ENCODE results near the gene FSIP2. TPM values are rescaled to one million over a fixed set of nuclear protein-coding genes. Genes with fewer than 3 reads are reported as not detected.

FSIP2 gene, protein sequence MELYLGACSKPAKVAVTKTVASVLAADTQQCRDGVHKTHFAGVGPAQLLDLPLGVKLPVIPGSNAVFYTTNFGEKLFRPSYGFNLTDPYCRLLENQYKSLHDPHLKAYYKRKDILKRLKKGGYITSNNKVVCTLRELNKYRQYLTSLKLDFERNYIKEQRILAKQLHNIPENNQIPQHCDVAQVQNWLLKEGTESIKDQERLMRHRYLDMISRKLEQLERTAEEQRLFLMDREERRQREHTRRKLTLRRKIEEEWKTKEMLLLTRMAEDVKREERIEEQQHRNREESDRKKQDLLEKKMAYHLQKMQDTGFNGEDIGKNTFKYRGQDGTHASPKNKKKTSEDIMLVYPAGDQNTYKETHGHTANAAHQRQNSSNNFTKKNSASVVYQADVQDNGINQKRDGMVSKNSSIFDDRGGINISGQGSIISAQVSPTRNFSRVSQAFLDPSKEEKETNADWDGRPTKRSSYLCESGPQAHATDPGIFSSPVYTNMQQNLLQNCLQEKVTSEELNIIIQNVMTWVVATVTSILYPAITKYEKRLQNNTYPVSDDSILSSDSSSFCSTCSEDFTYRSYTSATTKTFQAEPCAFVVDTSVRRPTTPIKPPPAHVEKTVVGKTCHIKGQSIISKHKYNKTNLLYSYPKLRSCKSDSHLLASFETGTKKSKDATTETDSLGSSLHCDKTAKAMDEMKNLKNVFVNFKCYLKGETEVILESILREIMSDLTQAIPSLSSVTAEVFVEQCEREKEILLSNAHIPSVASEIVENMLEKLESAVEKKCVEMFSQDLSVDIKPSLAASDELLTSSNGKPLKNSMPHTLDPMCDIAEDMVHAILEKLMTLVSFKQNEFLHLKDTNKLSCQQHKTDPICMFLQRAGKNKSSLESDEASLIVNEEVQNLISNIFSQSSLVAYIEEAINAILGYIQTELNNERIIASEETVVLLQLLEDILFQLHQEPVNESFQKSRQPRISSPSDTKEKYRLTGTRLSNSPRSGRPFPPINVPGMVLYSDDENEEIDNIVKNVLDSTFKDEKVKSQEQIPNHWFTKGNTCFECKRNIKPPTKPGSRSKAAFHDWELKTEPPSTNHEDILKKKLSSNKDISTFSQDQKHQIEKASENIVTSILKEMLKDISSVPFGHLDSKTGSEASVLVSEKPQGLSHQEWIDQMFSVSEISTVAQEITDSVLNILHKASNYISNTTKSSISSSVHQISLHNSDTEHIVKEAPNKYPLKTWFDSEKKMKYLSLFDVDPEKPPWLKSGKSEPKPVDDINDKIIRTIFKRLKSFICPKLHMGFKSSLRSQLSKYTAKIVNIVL (N-terminal part only)
- total RNA-seq (not detected), polyA plus RNA-seq (not detected)

DNA sequence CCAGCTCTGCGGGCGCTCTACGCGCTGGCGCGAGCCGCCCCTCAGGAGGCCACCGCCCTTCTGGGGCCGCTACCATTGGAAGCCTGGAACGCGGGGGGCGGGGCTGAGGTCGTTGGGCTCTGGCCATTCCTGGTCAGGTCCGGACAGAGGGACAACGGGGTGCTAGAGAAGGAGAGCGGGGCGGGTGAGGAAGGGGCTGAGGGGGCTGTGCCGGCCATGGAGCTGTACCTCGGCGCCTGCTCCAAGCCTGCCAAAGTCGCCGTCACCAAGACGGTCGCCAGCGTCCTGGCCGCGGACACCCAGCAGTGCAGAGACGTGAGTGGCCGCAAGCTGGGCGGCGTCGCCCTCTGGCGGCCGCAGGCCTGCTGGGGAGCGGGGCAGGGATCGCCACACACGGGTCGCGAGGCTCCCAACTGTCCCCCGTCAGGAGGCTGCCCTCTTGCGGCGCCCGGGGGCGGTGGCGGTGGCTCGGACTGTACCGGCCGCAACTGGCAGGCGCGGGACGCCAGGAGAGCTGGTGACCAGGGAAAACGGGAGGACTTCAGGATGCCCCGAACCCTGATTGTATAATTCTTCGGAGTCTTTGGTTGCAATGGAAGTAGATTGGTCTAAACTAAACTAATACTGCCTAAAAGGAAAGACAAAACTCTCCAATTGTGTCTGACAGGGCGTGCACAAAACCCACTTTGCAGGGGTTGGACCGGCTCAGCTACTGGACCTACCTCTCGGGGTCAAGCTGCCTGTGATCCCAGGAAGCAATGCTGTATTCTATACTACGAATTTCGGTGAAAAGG lies at the start of gene FSIP2:
FSIP2 (plus strand) TSS at position 126 of the 794 bp plus-strand sequence; CDS start at position 217, 91 bp downstream.
- Histone ChIP-seq H3K9me3 (ENCODE audit: low read length) (no peaks in the 10 kb centered on the region), H3K36me3 (ENCODE audit: insufficient read depth, low read length) (no peaks in the 10 kb centered on the region), H3K4me3 (ENCODE audit: low read length) (no peak within 1 kb of the TSS), H3K27me3 (ENCODE audit: insufficient read depth, low read length, poor library complexity, severe bottlenecking) (no peaks in the 10 kb centered on the region), H3K27ac (ENCODE audit: low read depth, low read length) (no peak within 1 kb of the TSS), H3K4me1 (ENCODE audit: insufficient read depth, low read length) (no peaks in the 10 kb centered on the region)
- DNase-seq, result peak in 1 of 5 donors; percentile 41
- Mint-ChIP-seq H3K27me3 (peaks cover 2 to 3% of the 10 kb centered on the region in 2 donors), H3K27ac (no peak within 1 kb of the TSS), H3K4me3 (no peak within 1 kb of the TSS), H3K9me3 (peaks cover 10 to 37% (median 26%) of the 10 kb centered on the region in 5 donors), H3K4me1 (no peaks in the 10 kb centered on the region), H3K36me3 (no peaks in the 10 kb centered on the region)
- POLR2A ChIA-PET, result no interaction called here
- CTCF ChIA-PET, result interaction anchor here (1.2 kb wide), 1 partner anchor 11 kb away, joined by 3 read pairs; no protein-coding TSS in a partner anchor

DNA sequence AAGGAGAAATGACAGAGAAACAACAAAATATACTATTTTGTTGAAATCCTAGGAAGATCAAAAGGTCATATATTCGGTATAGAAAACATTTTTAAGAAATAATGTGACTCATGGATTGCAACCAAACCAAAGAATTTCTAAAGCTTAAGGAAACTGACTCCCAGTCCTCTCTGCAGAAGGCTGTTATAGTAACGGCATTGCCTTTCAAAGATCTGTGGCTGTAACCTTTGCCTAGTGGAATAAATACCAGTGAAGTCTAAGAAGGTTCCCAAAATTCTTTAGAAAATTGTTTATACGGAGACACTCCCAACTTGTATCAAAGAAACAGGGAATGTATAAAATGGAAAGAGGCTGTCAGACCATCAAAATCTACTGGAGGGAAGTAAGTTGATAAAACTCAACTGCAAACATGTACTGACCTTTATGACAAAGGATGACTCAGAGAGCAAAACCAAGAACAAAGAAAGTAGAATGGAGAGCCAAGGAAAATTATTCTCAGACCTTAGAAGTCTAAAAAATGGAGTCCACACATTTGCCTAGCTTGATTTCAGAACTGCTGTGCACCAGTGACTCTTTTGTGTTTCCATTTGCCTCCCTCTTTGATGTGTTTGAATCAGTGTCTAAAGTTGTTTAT lies 48.6 kb upstream of the FSIP2 start:
- Histone ChIP-seq H3K27ac (ENCODE audit: low read depth, low read length) (no peak overlapping the region), H3K4me1 (ENCODE audit: insufficient read depth, low read length) (no peaks in the 10 kb centered on the region), H3K36me3 (ENCODE audit: insufficient read depth, low read length) (no peaks in the 10 kb centered on the region), H3K27me3 (ENCODE audit: insufficient read depth, low read length, poor library complexity, severe bottlenecking) (no peaks in the 10 kb centered on the region), H3K9me3 (ENCODE audit: low read length) (no peaks in the 10 kb centered on the region), H3K4me3 (ENCODE audit: low read length) (no peak overlapping the region)
- POLR2A ChIA-PET, result no interaction called here
- Mint-ChIP-seq H3K36me3 (no peaks in the 10 kb centered on the region), H3K4me3 (no peak overlapping the region), H3K4me1 (no peaks in the 10 kb centered on the region), H3K9me3 (peaks cover 3 to 13% (median 5%) of the 10 kb centered on the region in 5 donors), H3K27ac (no peak overlapping the region), H3K27me3 (no peaks in the 10 kb centered on the region)
- CTCF ChIA-PET, result no interaction called here
- no peak for DNase-seq

DNA sequence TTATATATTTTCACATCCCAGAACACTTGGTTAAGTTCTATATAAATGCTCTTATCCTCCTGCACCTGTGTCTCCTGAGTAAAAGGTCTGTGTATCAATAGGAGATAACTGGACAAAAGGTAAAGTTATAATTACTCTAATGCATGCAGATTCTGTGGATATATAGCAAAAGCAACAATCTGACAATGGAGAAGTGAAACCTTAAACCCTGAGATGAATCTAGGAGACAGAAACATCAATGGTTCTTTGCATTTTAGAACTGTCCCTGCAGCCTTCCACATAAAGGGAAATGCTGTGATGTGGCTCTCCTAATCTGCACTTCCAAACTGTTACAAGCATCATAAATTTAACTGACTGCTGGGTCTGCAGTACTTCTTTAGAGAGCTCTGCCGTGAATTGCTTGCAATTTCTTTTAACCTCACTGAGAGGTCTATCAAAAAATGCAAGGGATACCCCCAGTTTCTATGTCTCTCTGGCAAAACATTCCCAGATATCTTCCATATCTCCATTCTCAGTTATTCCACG lies 42.8 kb upstream of the FSIP2 start:
- H3K36me3 ChIP-seq (ENCODE audit: insufficient read depth, low read length), result no peaks in the 10 kb centered on the region
- Mint-ChIP-seq H3K9me3 (peaks cover 0 to 8% (median 0%) of the 10 kb centered on the region in 5 donors), H3K27me3 (no peaks in the 10 kb centered on the region), H3K4me1 (no peaks in the 10 kb centered on the region), H3K4me3 (no peak overlapping the region), H3K27ac (no peak overlapping the region), H3K36me3 (no peaks in the 10 kb centered on the region)
- no peaks in the 10 kb centered on the region for H3K27me3 ChIP-seq (ENCODE audit: insufficient read depth, low read length, poor library complexity, severe bottlenecking)
- H3K27ac ChIP-seq (ENCODE audit: low read depth, low read length), result no peak overlapping the region
- no peaks in the 10 kb centered on the region for H3K4me1 ChIP-seq (ENCODE audit: insufficient read depth, low read length)
- H3K9me3 ChIP-seq (ENCODE audit: low read length), result no peaks in the 10 kb centered on the region
- no peak for DNase-seq
- ChIA-PET POLR2A (no interaction called here), CTCF (no interaction called here)
- H3K4me3 ChIP-seq (ENCODE audit: low read length), result no peak overlapping the region

DNA sequence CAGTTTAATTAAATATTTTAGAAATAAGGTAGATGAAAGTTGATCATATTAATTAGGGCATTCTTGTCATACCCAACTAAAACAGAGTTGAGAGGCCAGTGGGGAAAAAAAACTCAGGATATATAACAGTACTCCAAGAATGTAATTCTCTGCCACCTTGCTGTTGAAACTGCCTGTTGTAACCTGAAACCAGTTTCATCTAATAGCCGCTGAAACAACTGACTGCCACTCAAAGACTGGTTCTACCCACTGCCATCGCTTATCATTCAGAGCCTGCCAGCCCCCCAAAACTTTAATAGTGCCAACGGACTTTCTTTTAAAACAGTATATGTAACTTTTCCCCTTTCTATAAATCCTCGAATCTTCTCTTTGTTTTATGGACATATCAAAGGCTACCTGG lies 37.7 kb upstream of the FSIP2 start:
- Histone ChIP-seq H3K27ac (ENCODE audit: low read depth, low read length) (no peak overlapping the region), H3K9me3 (ENCODE audit: low read length) (no peaks in the 10 kb centered on the region), H3K27me3 (ENCODE audit: insufficient read depth, low read length, poor library complexity, severe bottlenecking) (no peaks in the 10 kb centered on the region), H3K36me3 (ENCODE audit: insufficient read depth, low read length) (no peaks in the 10 kb centered on the region), H3K4me3 (ENCODE audit: low read length) (no peak overlapping the region), H3K4me1 (ENCODE audit: insufficient read depth, low read length) (no peaks in the 10 kb centered on the region)
- POLR2A ChIA-PET, result no interaction called here
- H3K4me1 Mint-ChIP-seq, result no peaks in the 10 kb centered on the region
- peaks cover 0 to 5% (median 0%) of the 10 kb centered on the region in 5 donors for H3K9me3 Mint-ChIP-seq
- H3K27me3 Mint-ChIP-seq, result no peaks in the 10 kb centered on the region
- no peak overlapping the region for H3K4me3 Mint-ChIP-seq
- DNase-seq, result no peak
- CTCF ChIA-PET, result no interaction called here
- H3K27ac Mint-ChIP-seq, result no peak overlapping the region
- no peaks in the 10 kb centered on the region for H3K36me3 Mint-ChIP-seq

DNA sequence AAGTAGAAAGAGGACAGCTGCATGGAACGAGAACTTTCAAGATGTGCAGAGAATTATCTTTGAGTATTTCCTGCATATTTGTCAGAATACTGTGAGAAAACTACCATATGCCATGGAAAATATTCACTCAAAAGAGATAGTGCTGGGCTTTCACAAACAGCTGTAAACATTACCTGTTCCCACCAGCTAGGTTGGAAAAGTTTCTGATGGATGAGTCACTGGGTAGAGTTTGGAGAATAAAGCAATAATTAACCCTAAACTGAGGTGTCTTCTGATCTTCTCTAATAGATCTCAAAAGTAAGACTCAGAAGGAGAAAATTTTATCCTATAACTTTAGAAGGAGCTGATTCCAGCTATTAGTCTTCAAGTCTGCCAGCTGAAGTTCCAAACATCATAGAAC lies 3.9 kb upstream of the FSIP2 start:
- Histone ChIP-seq H3K27me3 (ENCODE audit: insufficient read depth, low read length, poor library complexity, severe bottlenecking) (no peaks in the 10 kb centered on the region), H3K4me1 (ENCODE audit: insufficient read depth, low read length) (no peaks in the 10 kb centered on the region), H3K27ac (ENCODE audit: low read depth, low read length) (no peak overlapping the region), H3K36me3 (ENCODE audit: insufficient read depth, low read length) (no peaks in the 10 kb centered on the region), H3K9me3 (ENCODE audit: low read length) (no peaks in the 10 kb centered on the region), H3K4me3 (ENCODE audit: low read length) (no peak overlapping the region)
- CTCF ChIA-PET, result no interaction called here
- H3K27ac Mint-ChIP-seq, result no peak overlapping the region
- H3K4me3 Mint-ChIP-seq, result no peak overlapping the region
- peaks cover 2 to 3% of the 10 kb centered on the region in 2 donors for H3K27me3 Mint-ChIP-seq
- POLR2A ChIA-PET, result no interaction called here
- H3K4me1 Mint-ChIP-seq, result no peaks in the 10 kb centered on the region
- no peak for DNase-seq
- no peaks in the 10 kb centered on the region for H3K36me3 Mint-ChIP-seq
- peaks cover 10 to 26% (median 19%) of the 10 kb centered on the region in 5 donors for H3K9me3 Mint-ChIP-seq

DNA sequence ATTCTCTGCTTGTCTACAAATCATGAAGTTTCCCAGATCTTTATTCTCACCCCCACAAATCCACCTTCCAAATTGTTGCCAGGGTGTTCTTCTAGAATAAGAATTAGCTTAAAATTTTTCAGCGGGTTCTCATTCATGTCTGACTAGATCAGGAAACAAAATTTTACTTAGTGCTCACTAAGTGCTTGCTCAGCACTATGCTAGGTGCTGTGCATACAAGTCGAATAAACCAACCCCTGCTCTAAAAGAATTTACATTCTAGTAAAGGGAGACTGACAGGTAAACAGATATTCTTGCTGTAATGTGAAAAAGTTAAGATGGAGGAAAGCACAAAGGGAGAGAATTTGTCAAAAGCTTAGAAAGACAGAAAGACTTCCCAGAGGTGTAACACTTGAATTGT lies 2.4 kb upstream of the FSIP2 start:
- no peak overlapping the region for H3K27ac Mint-ChIP-seq
- H3K4me3 Mint-ChIP-seq, result no peak overlapping the region

More for the DNA sequence above, 2.4 kb upstream of the FSIP2 start:
- DNase-seq, result no peak
- Histone ChIP-seq H3K36me3 (ENCODE audit: insufficient read depth, low read length) (no peaks in the 10 kb centered on the region), H3K4me1 (ENCODE audit: insufficient read depth, low read length) (no peaks in the 10 kb centered on the region), H3K9me3 (ENCODE audit: low read length) (no peaks in the 10 kb centered on the region), H3K27me3 (ENCODE audit: insufficient read depth, low read length, poor library complexity, severe bottlenecking) (no peaks in the 10 kb centered on the region), H3K4me3 (ENCODE audit: low read length) (no peak overlapping the region), H3K27ac (ENCODE audit: low read depth, low read length) (no peak overlapping the region)
- ChIA-PET CTCF (no interaction called here), POLR2A (no interaction called here)
- peaks cover 10 to 33% (median 22%) of the 10 kb centered on the region in 5 donors for H3K9me3 Mint-ChIP-seq
- peaks cover 2 to 3% of the 10 kb centered on the region in 2 donors for H3K27me3 Mint-ChIP-seq
- no peaks in the 10 kb centered on the region for H3K36me3 Mint-ChIP-seq
- H3K4me1 Mint-ChIP-seq, result no peaks in the 10 kb centered on the region

All from CD8-positive, alpha-beta memory T cell (primary cell).